ENCODE measurements around the gene HM13. TPM values are rescaled to one million over a fixed set of nuclear protein-coding genes. Genes with fewer than 3 reads are reported as not detected.

Gene HM13
- total RNA-seq, 2 donors from 2014 or later, result 120 to 206 TPM

GRCh38 chr20:31581391-31581790 is 67.1 kb downstream of the HM13 start:
- Mint-ChIP-seq H3K4me3 (no peak overlapping the region), H3K36me3 (ENCODE audit: low read depth) (peaks cover 20% of the 10 kb centered on the region), H3K27ac (peak overlapping the region; percentile 91), H3K9me3 (peaks cover 4% of the 10 kb centered on the region), H3K4me1 (peaks cover 39% of the 10 kb centered on the region), H3K27me3 (ENCODE audit: insufficient read depth) (peaks cover 3% of the 10 kb centered on the region)
- peaks cover 3% of the 10 kb centered on the region for H3K4me1 ChIP-seq (ENCODE audit: control insufficient read depth, insufficient read depth, low read length)
- TF ChIP-seq CTCF (conservative IDR thresholded peaks at IDR 0.05), result no peak
- peak; percentile 81 for DNase-seq
- peak overlapping the region; percentile 94 for H3K27ac ChIP-seq (ENCODE audit: low read depth, low read length)
- 50 to 60% methylated on average over 1 to 11 of the region's 13 CpGs for WGBS, 2 experiments (ENCODE audit: insufficient coverage in 1 of 2, insufficient read length in 1 of 2)
- no peaks in the 10 kb centered on the region for H3K36me3 ChIP-seq (ENCODE audit: control insufficient read depth, insufficient read depth, low read length)
- no peak overlapping the region for H3K9ac ChIP-seq (ENCODE audit: extremely low read depth, low read length, poor library complexity, severe bottlenecking)
- H3K9me3 ChIP-seq (ENCODE audit: control insufficient read depth, low read length), result no peaks in the 10 kb centered on the region
- H3K27me3 ChIP-seq (ENCODE audit: control insufficient read depth, insufficient read depth, low read length, poor library complexity, severe bottlenecking), result no peaks in the 10 kb centered on the region
- no peak overlapping the region for H3K4me3 ChIP-seq (ENCODE audit: low read length)

GRCh38 chr20:31587545-31588389 is 73.5 kb downstream of the HM13 start:
- Histone ChIP-seq H3K4me1 (ENCODE audit: control insufficient read depth, insufficient read depth, low read length) (peaks cover 6% of the 10 kb centered on the region), H3K27ac (ENCODE audit: low read depth, low read length) (no peak overlapping the region), H3K9ac (ENCODE audit: extremely low read depth, low read length, poor library complexity, severe bottlenecking) (no peak overlapping the region), H3K9me3 (ENCODE audit: control insufficient read depth, low read length) (no peaks in the 10 kb centered on the region), H3K4me3 (ENCODE audit: low read length) (no peak overlapping the region), H3K36me3 (ENCODE audit: control insufficient read depth, insufficient read depth, low read length) (no peaks in the 10 kb centered on the region), H3K27me3 (ENCODE audit: control insufficient read depth, insufficient read depth, low read length, poor library complexity, severe bottlenecking) (no peaks in the 10 kb centered on the region)
- Mint-ChIP-seq H3K4me1 (peaks cover 32% of the 10 kb centered on the region), H3K27ac (peak overlapping the region; percentile 78), H3K27me3 (ENCODE audit: insufficient read depth) (peaks cover 18% of the 10 kb centered on the region), H3K36me3 (ENCODE audit: low read depth) (peaks cover 3% of the 10 kb centered on the region), H3K4me3 (peak overlapping the region; percentile 50), H3K9me3 (no peaks in the 10 kb centered on the region)
- DNase-seq, result peak; percentile 80
- WGBS, 2 experiments (ENCODE audit: insufficient coverage in 1 of 2, insufficient read length in 1 of 2), result 47 to 68% methylated on average over 30 to 76 of the region's 76 CpGs
- no peak for TF ChIP-seq CTCF (conservative IDR thresholded peaks at IDR 0.05)

GRCh38 chr20:31590717-31591225 is 76.5 kb downstream of the HM13 start:
- TF ChIP-seq CTCF (conservative IDR thresholded peaks at IDR 0.05), result no peak
- Histone ChIP-seq H3K9ac (ENCODE audit: extremely low read depth, low read length, poor library complexity, severe bottlenecking) (no peak overlapping the region), H3K36me3 (ENCODE audit: control insufficient read depth, insufficient read depth, low read length) (no peaks in the 10 kb centered on the region), H3K4me1 (ENCODE audit: control insufficient read depth, insufficient read depth, low read length) (peaks cover 6% of the 10 kb centered on the region), H3K4me3 (ENCODE audit: low read length) (no peak overlapping the region), H3K9me3 (ENCODE audit: control insufficient read depth, low read length) (no peaks in the 10 kb centered on the region), H3K27me3 (ENCODE audit: control insufficient read depth, insufficient read depth, low read length, poor library complexity, severe bottlenecking) (no peaks in the 10 kb centered on the region), H3K27ac (ENCODE audit: low read depth, low read length) (peak overlapping the region; percentile 19)
- WGBS, 2 experiments (ENCODE audit: insufficient coverage in 1 of 2, insufficient read length in 1 of 2), result 56 to 57% methylated on average over 7 of the region's 7 CpGs
- H3K9me3 Mint-ChIP-seq, result no peaks in the 10 kb centered on the region
- H3K27me3 Mint-ChIP-seq (ENCODE audit: insufficient read depth), result peaks cover 18% of the 10 kb centered on the region
- DNase-seq, result peak; percentile 88
- no peak overlapping the region for H3K4me3 Mint-ChIP-seq
- H3K27ac Mint-ChIP-seq, result peak overlapping the region; percentile 69
- H3K4me1 Mint-ChIP-seq, result peaks cover 42% of the 10 kb centered on the region
- no peaks in the 10 kb centered on the region for H3K36me3 Mint-ChIP-seq (ENCODE audit: low read depth)

Measured in endodermal cell (in vitro differentiated cells).